H1 (cell line): Measurements from ENCODE around the gene R3HDML. TPM values are rescaled to one million over a fixed set of nuclear protein-coding genes. Genes with fewer than 3 reads are reported as not detected.

ENCODE experiments used
- EZH2 ChIP-seq: fragments of 200-600 bp; sonication (generic); IDR thresholded peaks from 2 replicates; pipeline ENCODE4 v1.7.1; 2012; ENCODE audit warnings: low read depth, mild to moderate bottlenecking, moderate library complexity, low read length, inconsistent platforms; ENCODE audit not compliant: severe bottlenecking
- HDAC6 ChIP-seq: IDR thresholded peaks from one replicate; pipeline ENCODE4 v1.7.1; 2012; ENCODE audit warnings: low read depth, mild to moderate bottlenecking, inconsistent platforms, low read length, moderate library complexity
- JUND ChIP-seq: IDR thresholded peaks from 2 replicates; pipeline ENCODE4 v1.6.1; 2011; ENCODE audit warnings: mild to moderate bottlenecking, improper control_type of control experiment, low read length
- MAX ChIP-seq: IDR thresholded peaks from 2 replicates; pipeline ENCODE4 v1.6.1; 2012; ENCODE audit warnings: inconsistent platforms
- POU5F1 ChIP-seq: IDR thresholded peaks from 2 replicates; pipeline ENCODE4 v1.6.1; 2011; ENCODE audit warnings: low read depth, mild to moderate bottlenecking, low read length, moderate library complexity
- RBBP5 ChIP-seq: IDR thresholded peaks from 2 replicates; pipeline ENCODE4 v1.7.1; 2012; ENCODE audit warnings: low read depth, mild to moderate bottlenecking, inconsistent platforms, low read length, moderate library complexity, borderline replicate concordance
- SP4 ChIP-seq: IDR thresholded peaks from 2 replicates; pipeline ENCODE4 v1.6.1; 2012; ENCODE audit warnings: low read length, inconsistent platforms
- TAF7 ChIP-seq: optimal IDR thresholded peaks from 2 replicates; pipeline ENCODE3; 2011; ENCODE audit warnings: low read depth, mild to moderate bottlenecking, inconsistent platforms, low read length, moderate library complexity, borderline replicate concordance
- TCF12 ChIP-seq: IDR thresholded peaks from 2 replicates; pipeline ENCODE4 v1.6.1; 2011; ENCODE audit warnings: low read depth, mild to moderate bottlenecking, low read length
- polyA plus RNA-seq, 7 experiments: library from polyadenylated mRNA; depleted of rRNA in 3 of 7; stranded (reverse) in 5 of 7; unstranded in 2 of 7; fragments of >200 nt in 5 of 7; fragments of 200-250 nt in 2 of 7; gene quantifications; 1 replicate in 5 of 7; 2 replicates in 1 of 7; 4 replicates in 1 of 7; pipeline versions ENCODE4 v1.2.1 to v1.2.3, GENCODE V29; 2011 to 2013; ENCODE audit warnings: missing spikeins in 2 of 7, mixed read lengths in 2 of 7
- total RNA-seq: library from RNA; stranded (reverse); fragmentation: NEBNext Ultra II Directional; extraction: Animal tissue kit (Norgen Biotek cat#: 25700); gene quantifications from 2 replicates; pipeline ENCODE4 v1.2.1, GENCODE V29; 2021
- TF ChIP-seq, protein P1 (sequence below): fragments of 300-600 bp; sonication (generic); IDR thresholded peaks from 2 replicates; pipeline ENCODE4 v1.7.1; 2012; ENCODE audit warnings: low read length, moderate library complexity, mild to moderate bottlenecking, inconsistent platforms; ENCODE audit not compliant: insufficient replicate concordance

The R3HDML gene
- total and polyA plus RNA-seq, 2 of the 8 experiments (the other 6 are each of a cell fraction or from before 2014, with no cell fraction given): not detected

GRCh38 chr20:44309763-44310663, 26.8 kb upstream of the R3HDML start (continued):
- TF ChIP-seq, protein P1, sequence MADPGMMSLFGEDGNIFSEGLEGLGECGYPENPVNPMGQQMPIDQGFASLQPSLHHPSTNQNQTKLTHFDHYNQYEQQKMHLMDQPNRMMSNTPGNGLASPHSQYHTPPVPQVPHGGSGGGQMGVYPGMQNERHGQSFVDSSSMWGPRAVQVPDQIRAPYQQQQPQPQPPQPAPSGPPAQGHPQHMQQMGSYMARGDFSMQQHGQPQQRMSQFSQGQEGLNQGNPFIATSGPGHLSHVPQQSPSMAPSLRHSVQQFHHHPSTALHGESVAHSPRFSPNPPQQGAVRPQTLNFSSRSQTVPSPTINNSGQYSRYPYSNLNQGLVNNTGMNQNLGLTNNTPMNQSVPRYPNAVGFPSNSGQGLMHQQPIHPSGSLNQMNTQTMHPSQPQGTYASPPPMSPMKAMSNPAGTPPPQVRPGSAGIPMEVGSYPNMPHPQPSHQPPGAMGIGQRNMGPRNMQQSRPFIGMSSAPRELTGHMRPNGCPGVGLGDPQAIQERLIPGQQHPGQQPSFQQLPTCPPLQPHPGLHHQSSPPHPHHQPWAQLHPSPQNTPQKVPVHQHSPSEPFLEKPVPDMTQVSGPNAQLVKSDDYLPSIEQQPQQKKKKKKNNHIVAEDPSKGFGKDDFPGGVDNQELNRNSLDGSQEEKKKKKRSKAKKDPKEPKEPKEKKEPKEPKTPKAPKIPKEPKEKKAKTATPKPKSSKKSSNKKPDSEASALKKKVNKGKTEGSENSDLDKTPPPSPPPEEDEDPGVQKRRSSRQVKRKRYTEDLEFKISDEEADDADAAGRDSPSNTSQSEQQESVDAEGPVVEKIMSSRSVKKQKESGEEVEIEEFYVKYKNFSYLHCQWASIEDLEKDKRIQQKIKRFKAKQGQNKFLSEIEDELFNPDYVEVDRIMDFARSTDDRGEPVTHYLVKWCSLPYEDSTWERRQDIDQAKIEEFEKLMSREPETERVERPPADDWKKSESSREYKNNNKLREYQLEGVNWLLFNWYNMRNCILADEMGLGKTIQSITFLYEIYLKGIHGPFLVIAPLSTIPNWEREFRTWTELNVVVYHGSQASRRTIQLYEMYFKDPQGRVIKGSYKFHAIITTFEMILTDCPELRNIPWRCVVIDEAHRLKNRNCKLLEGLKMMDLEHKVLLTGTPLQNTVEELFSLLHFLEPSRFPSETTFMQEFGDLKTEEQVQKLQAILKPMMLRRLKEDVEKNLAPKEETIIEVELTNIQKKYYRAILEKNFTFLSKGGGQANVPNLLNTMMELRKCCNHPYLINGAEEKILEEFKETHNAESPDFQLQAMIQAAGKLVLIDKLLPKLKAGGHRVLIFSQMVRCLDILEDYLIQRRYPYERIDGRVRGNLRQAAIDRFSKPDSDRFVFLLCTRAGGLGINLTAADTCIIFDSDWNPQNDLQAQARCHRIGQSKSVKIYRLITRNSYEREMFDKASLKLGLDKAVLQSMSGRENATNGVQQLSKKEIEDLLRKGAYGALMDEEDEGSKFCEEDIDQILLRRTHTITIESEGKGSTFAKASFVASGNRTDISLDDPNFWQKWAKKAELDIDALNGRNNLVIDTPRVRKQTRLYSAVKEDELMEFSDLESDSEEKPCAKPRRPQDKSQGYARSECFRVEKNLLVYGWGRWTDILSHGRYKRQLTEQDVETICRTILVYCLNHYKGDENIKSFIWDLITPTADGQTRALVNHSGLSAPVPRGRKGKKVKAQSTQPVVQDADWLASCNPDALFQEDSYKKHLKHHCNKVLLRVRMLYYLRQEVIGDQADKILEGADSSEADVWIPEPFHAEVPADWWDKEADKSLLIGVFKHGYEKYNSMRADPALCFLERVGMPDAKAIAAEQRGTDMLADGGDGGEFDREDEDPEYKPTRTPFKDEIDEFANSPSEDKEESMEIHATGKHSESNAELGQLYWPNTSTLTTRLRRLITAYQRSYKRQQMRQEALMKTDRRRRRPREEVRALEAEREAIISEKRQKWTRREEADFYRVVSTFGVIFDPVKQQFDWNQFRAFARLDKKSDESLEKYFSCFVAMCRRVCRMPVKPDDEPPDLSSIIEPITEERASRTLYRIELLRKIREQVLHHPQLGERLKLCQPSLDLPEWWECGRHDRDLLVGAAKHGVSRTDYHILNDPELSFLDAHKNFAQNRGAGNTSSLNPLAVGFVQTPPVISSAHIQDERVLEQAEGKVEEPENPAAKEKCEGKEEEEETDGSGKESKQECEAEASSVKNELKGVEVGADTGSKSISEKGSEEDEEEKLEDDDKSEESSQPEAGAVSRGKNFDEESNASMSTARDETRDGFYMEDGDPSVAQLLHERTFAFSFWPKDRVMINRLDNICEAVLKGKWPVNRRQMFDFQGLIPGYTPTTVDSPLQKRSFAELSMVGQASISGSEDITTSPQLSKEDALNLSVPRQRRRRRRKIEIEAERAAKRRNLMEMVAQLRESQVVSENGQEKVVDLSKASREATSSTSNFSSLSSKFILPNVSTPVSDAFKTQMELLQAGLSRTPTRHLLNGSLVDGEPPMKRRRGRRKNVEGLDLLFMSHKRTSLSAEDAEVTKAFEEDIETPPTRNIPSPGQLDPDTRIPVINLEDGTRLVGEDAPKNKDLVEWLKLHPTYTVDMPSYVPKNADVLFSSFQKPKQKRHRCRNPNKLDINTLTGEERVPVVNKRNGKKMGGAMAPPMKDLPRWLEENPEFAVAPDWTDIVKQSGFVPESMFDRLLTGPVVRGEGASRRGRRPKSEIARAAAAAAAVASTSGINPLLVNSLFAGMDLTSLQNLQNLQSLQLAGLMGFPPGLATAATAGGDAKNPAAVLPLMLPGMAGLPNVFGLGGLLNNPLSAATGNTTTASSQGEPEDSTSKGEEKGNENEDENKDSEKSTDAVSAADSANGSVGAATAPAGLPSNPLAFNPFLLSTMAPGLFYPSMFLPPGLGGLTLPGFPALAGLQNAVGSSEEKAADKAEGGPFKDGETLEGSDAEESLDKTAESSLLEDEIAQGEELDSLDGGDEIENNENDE: no peak
- TF ChIP-seq POU5F1 (no peak), HDAC6 (no peak), EZH2 (no peak), JUND (no peak), MAX (no peak), RBBP5 (no peak), TCF12 (no peak), SP4 (no peak), TAF7 (no peak)
